H7 (cell line): Measurements from ENCODE around the gene ZNF174. TPM values are rescaled to one million over a fixed set of nuclear protein-coding genes. Genes with fewer than 3 reads are reported as not detected.

Experiments used
- total RNA-seq: library from RNA; depleted of rRNA; stranded (reverse); fragments of >200 nt; shearing (Covaris generic); gene quantifications from 2 replicates; pipeline ENCODE4 v1.2.3, GENCODE V29; 2014; rRNA removed

ZNF174 gene
- total RNA-seq, 1 experiment from 2014 or later: 11.6 TPM

Other genes starting within 250 kb of the ZNF174 start
- gene OR1F1, start 213.0 kb upstream of the ZNF174 start, total RNA-seq: not detected in 2 replicates
- 9.1 and 13.1 TPM in 2 replicates for gene ZNF200, start 166.1 kb upstream of the ZNF174 start, total RNA-seq
- gene MEFV, start 144.6 kb upstream of the ZNF174 start, total RNA-seq: 0.14 TPM in 1 of 2 replicates, not detected in the other
- gene ZNF263, start 117.7 kb upstream of the ZNF174 start, total RNA-seq: 32.4 and 47.5 TPM in 2 replicates
- 2.1 and 5.5 TPM in 2 replicates for gene TIGD7, start 95.8 kb upstream of the ZNF174 start, total RNA-seq
- 12.1 and 14.9 TPM in 2 replicates for gene ZNF75A, start 95.7 kb upstream of the ZNF174 start, total RNA-seq
- gene OR2C1, start 45.3 kb upstream of the ZNF174 start, total RNA-seq: not detected in 2 replicates
- 19.5 and 19.9 TPM in 2 replicates for gene ZSCAN32, start 211 bp upstream of the ZNF174 start, total RNA-seq
- 1.5 and 1.9 TPM in 2 replicates for gene ZNF597, start 42.3 kb downstream of the ZNF174 start, total RNA-seq
- 11.0 and 12.6 TPM in 2 replicates for gene NAA60, start 42.5 kb downstream of the ZNF174 start, total RNA-seq
- not detected in 2 replicates for gene C16orf90, start 94.3 kb downstream of the ZNF174 start, total RNA-seq
- 8.5 and 11.9 TPM in 2 replicates for gene CLUAP1, start 99.8 kb downstream of the ZNF174 start, total RNA-seq
- gene NLRC3, start 176.2 kb downstream of the ZNF174 start, total RNA-seq: 0.03 and 0.11 TPM in 2 replicates
- gene SLX4, start 210.4 kb downstream of the ZNF174 start, total RNA-seq: 8.4 and 11.3 TPM in 2 replicates